Stomach (tissue), 4 donors: ENCODE results near the gene OTOG.
"Not testable (repeated sequence)": the region's sequence is repeated elsewhere in the genome, so short reads cannot be mapped to it uniquely, and the experiment has no call there.

Experiments
- CTCF ChIP-seq, 7 experiments: fragments of 450-650 bp in 4 of 7; fragments of 200-600 bp in 3 of 7; sonication (generic) in 3 of 7; IDR thresholded peaks; one replicate each; pipeline ENCODE4 v1.5.1; 2016 to 2019; ENCODE audit warnings: antibody characterized with exemption in 7 of 7, control low read depth in 2 of 7, mild to moderate bottlenecking in 1 of 7
- POLR2A ChIP-seq, 4 donors: fragments of 450-650 bp; IDR thresholded peaks; one replicate each; pipeline ENCODE4 v1.6.1; 2016; ENCODE audit warnings: antibody characterized with exemption in 4 of 4, control low read depth in 2 of 4, mild to moderate bottlenecking in 1 of 4, moderate library complexity in 1 of 4
- POLR2AphosphoS5 ChIP-seq, 3 donors: sonication (generic); formaldehyde crosslinking; IDR thresholded peaks; one replicate each; pipeline ENCODE4 v1.6.1; 2016; ENCODE audit warnings: antibody characterized with exemption in 3 of 3

- not testable (repeated sequence) for TF ChIP-seq POLR2A, CTCF, POLR2AphosphoS5 (IDR thresholded peaks at IDR 0.05)
These were observed 75.7 kb downstream of the OTOG start for GRCh38 chr11:17622711-17623110.
